CD4-positive, alpha-beta T cell treated with Interleukin-21 for 1 hour (primary cell): ENCODE data around the gene NUP54.
A peak's percentile ranks its signal among the peaks of the same experiment; 100 is the strongest.

Experiments
- DNase-seq: peaks from one replicate; pipeline ENCODE4 v3.0.0-alpha.2; 2020

Gene NUP54, protein sequence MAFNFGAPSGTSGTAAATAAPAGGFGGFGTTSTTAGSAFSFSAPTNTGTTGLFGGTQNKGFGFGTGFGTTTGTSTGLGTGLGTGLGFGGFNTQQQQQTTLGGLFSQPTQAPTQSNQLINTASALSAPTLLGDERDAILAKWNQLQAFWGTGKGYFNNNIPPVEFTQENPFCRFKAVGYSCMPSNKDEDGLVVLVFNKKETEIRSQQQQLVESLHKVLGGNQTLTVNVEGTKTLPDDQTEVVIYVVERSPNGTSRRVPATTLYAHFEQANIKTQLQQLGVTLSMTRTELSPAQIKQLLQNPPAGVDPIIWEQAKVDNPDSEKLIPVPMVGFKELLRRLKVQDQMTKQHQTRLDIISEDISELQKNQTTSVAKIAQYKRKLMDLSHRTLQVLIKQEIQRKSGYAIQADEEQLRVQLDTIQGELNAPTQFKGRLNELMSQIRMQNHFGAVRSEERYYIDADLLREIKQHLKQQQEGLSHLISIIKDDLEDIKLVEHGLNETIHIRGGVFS

DNA sequence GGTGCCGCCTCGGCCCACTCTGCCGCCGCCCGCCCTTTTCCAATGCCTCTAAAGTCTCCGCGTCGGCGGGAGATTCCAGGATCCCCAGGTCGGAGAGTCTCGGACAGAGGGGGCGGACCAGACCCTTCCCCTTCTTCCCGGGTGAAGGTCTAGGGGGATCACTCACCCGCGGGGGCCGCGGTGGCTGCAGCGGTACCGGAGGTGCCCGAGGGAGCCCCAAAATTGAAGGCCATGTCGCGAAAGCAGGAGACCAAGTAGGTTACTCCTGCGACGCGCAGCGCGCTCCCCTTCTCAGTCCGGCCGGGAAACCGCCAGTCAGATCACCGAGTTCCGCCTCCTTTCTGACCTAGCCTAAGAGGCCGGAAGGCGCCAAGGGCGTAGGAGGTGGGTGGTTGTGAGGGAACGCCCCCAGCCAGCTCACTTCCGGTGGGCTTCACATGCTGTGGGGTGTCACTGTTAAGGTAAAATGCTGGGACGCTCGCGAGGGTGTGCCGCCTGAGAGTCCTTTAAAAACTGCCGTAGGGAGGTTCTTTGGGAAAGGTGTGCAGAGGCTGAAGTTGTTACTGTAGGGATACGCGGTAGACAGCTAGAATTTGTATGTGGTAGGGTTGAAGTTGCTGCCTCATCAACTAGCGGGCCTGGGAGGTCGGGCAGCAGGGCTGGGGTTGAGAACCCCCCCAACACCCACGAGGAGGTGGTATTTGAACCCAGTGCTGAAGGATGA, at the start of gene NUP54:
NUP54 (minus strand) TSS at position 256 of the 724 bp plus-strand sequence; CDS start at position 233, 23 bp downstream.
- DNase-seq = peak; percentile 96

DNA sequence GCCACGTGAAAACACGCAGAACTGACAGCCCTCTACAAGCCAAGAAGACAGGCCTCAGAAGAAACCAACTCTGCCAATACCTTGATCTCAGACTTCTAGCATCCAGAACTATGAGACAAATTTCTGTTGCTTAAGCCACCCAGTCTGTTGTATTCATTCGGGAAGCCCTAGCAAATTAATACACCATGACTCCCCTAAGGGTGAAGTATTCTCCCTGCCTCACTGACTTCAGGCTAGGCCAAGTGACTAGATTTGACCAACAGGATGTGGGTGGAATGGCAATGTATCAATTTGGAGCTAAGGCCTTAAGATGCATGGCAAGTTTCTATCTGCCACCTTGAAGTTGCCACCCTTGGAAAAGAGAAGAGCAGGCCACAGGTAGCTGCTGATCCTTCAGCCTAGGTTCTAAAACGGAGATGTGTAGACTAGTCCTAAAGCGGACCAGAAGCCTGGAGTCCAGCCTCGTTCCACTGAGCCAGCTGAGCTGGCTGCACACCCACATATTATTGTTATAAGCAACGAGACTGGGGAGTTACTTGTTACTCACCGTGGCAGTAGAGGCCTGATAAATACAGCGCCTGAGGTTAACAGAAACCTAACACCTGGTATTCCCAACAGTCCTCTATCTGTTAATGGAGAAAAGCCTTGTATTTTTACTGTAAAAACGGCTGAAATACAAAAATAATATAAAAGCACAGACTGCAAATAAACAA, 49.0 kb upstream of the NUP54 start:
- no peak for DNase-seq

DNA sequence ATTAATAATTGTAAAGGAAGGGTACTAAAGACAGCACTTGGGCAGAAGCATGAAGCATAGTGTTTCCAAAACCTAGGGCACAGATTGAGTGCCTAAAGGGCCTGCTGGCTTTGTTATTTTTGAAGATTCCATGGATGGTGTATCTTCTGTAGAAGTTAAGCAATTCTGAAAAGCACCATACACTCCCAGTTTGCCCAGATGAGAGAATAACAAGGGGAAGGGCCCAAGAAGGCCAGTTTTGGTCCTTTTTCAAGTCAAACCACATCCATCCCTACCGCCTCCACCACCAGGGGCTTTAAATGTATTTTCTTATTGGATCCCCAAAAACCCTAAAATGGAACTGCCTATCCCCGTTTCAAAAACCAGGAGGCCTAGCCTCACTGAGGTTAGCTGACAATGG, 48.2 kb upstream of the NUP54 start:
- DNase-seq = no peak

DNA sequence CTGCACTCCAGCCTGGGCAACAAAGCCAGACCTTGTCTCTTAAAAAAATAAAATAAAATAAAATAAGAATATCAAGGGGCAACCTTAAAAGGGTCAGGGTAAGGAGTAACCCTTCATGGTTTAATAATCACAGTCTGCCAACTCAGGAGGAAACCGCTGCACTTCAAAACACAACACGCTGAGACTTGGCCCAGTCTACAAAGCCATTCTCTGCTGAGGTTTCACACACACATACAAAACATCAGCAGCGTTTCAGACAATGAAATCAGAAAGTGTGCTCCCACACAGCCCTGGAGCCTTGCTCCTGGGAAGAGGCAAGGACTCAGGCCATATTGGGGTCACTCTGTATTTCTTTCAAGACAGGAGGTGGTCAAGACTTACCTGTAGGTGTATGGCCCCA, 47.1 kb upstream of the NUP54 start:
- no peak for DNase-seq

DNA sequence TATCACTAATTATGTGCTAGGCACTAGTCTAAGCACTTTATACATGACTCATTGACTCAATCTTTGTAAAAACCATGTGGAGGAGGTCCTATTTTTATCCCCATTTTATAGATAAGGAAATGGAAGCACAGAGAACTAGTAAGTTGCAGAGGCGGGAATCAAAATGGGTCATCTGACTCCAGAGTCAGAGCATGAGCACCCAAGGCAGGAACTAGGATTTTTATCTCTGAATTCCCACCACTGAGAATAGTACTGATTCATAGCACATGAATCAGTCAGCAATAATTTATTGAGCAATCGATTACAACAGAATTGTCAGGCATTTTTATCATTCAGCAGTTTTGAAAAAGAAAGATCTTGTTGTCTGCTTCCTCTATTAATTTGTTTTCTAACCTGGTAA, 46.1 kb upstream of the NUP54 start:
- no peak for DNase-seq

DNA sequence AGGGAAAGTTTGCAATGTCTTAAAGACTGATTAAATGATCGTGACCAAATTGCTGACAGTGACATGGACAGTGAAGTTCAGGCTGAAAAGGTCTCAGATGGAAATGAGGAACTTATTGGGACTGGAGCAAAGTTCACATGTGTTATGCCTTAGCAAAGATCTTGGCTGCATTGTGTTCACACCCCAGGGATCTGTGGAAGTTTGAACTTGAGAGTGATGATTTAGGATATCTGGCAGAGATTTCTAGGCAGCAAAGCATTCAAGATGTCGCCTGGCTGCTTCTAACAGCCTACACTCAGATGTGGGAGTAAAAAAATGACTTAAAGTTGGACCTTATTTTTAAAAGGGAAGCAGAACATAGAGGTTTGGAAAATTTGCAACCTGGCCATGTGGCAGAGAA, 44.0 kb upstream of the NUP54 start:
- DNase-seq = no peak

DNA sequence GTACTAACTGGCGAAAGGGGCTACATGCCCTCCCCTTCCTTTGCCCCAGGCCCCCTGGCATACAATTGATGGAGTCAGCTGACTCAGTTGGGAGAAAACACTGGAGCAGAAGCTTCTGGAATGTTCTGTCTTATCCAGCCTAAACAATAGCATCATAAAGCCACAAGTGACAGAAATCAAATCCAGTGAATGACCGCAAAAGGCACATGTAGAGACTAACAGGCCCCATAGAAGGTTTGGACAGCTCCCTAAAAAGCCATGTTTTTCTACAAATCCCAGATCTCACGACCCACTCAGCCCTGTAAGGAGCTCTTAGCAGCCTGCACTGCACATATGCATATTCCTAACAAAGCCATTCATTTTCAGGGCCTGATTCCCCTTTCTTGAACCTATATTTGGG, 40.4 kb upstream of the NUP54 start:
- DNase-seq = no peak

DNA sequence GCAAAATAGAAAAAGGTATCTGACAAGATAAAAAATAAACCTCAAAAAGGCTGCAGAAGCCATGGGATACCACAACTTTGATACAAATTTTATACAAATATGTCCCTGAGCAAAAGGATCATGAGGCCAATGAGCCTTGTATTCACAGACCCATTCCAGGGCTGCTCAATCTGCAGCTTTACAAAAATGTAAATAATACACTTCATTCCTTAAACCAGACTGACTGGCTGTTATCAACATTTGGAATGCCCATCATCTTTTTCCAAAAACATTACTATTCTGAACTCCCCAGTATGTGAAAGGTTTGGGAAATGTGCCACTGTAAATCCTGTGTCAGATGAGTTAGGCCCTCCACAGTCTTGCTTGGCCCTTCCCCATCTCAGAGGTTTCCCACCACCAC, 40.0 kb upstream of the NUP54 start:
- DNase-seq = no peak

DNA sequence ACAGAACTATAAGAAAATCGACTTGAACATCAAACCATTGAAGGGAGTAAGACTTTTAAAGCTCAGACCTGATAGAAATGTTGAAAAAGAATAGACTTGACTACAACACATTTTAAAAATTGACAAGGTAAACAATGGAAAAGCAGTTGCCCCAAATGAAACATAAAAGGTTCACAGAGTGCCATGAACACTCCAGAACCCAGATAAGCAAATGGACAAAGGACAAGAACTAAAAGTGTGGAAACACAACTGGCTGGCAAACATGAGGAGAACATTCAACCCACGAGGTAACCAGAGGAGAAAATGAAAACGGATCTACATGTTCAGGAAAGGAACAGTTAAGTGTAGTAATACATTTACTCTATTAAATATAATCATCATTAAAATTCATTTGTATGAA, 39.0 kb upstream of the NUP54 start:
- DNase-seq = no peak

DNA sequence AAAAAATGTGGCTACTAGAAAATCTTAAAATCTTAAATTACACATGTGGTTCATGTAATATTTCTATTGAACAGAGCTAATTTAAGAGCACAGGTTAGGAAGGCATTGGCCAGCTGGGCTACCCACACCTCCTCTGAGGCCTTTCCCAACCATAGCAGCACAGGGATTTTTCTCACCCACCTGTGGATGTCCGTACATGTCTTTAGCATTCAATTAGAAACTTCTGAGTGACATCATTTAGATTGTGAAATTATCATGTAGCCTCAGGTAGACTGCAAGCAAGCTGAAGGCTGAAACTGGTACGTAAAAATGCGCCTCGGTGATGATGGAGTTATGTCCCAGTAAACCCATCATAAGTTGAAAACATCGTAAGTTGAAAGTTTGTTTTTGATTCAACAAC, 34.3 kb upstream of the NUP54 start:
- no peak for DNase-seq

DNA sequence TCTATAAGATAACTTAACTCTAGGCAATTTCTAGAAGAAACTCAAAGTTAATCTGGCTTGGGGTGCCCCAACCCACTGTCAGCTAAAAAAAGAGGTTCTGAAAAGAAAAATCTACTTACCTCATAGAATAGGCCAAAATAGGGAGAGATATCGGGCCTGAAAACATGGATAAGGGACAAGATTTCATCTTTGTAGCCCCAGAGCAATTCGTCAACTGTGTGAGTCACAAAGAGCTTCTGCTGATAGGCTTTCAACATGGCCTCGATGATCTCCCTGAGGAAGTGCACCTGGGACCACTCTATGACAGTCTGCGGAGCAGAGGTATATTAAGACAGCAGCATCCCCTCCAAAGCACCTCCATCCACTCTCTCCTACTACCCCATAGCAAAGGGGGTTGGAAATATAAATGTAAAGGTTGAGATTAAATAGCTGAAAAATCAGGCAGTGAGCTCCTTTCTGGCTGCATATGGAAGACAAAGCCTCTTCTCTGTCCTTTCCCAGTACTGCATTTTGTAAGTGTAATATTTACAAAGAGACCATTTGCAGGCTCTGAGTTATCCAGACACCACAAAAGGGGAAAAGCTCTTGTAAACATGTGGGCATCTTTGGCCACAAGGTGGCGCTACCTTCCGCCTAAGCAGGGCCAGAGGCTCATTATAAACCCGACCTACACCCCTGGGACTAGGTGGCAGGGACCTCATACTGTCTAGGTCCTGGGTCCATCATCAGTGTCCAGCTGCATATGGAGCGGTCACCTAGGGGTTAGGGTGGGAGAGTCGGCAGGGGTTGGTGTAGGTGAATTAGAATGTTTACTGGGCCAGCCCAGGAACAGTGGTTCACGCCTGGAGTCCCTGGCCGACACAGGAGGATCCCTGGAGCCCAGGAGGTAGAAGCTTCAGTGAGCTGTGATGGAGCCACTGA, 31.5 kb upstream of the NUP54 start:
- peak; percentile 78 for DNase-seq

DNA sequence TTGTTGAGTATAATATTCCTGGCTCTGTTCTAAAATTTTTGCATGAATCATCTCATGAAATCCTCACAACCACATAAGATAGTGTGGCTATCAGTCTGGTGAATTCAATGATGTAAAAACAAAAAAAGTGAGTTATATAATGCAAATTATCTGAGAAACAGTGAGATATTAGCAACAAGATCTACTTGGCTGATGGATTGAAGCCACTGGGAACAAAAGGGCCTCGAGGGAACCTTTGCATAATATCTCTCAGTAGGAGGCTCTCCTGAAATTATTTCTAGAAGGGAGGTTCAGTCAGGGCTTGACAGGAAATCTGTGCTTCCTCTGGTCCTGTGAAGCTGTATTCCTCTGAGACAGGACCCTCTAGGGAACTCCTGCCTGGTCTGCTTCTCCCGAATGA, 30.1 kb upstream of the NUP54 start:
- DNase-seq = no peak

DNA sequence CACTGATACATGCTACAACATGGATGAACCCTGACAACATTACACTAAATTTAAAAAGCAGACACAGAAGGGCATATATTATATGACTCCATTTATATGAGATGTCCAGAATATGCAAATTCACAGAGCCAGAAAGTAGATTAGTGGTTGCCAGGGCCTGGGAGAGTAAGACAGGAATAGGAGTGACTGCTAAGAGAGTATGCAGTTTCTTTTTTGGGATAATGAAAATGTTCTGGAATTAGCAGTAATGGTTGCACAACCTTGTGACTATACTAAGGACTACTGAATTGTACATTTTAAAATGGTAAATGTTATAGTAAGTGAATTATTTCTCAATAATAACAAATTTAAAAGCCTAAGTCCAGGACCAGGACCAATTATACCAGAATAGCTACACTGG, 29.5 kb upstream of the NUP54 start:
- DNase-seq = no peak

DNA sequence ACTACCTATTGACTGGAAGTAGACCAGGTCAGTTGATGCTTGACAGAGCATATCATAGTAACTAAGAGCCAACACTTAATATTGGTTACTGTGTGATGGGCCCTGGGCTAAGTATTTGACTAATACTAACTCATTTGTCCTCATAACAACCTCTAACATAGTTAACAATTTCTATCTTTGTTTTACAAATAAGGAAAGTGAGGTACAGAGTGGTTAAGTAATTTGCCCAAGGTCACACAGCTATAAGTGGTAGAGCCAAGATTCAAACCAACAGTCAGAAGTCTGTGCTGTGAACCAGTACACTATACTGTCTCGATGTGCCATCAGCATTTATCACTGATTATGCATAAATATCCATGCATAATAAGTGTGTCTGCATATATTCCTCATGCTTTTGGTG, 27.1 kb upstream of the NUP54 start:
- no peak for DNase-seq

DNA sequence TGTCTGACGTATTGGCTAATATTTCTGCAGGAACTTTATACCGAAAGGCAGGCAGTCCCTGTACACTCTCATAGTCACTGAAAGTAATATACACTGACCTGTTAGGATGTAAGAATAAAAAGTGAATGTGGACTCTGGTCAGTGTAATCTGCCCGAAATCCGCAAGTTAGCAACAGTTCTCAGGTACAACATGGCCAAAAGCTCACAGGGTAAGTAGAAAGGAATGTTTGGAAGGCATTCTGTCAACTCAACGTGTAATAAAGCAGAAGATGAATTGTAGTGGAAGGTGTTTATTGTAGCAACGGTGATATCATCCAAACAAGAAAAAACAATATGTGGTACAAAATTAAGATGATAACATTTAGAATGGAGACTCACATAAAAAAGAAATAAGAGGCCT, 26.0 kb upstream of the NUP54 start:
- no peak for DNase-seq

DNA sequence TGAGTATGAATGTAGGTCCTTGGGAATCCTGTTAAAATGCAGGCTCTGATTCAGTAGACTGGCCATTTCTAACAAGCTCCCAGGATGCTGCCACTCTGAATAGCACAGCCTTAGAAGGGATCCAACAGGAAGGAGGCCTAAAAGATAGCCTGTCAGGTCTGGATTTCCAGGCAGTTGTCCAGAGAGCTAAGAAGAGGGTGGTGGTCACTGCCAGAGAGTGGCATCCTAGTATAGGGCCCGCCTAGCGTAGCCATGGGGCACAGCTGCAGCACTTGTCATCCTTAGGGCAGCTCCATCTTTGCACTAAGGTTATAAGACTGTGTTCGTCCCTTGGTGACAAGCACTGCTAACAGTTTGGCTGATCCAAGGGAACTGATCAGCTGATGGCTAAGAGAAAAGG, 20.5 kb upstream of the NUP54 start:
- DNase-seq = no peak

DNA sequence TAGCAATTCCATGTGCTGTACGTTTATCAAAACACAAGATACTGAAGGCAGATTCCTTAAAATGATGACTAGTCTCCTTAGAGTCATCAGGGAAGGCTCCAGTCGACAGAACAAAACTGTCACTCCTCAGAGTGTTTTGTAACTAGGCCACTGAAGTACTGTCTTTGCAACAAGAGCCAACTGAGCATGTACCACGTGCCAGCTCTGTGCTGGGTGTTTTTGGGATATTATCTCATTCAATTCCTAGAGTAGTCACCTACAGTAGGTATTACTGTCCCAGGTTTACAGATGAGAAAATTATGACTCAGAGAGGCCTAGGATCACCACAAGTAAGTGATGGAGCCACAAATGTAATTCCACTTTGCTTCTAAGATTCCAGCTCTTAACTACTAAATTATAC, 18.3 kb upstream of the NUP54 start:
- no peak for DNase-seq

DNA sequence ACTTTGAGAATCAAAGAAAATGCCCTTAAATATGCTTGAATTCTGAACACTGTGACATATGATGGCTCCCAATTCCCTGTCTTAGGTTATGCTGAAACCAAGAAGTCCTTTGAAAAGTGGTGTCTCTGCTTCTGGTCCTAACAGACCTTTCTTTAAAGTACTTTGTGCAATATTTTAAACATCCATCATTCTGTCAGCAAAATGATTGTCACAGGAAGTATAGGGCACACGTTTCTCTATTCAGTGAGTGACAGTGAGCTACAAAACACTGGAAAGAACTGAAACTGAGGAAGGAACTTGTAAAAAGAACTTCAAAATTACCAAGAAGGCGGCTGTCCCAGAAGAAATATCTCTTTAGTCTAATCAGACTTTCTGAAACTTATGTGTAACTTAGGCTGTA, 12.2 kb upstream of the NUP54 start:
- DNase-seq = no peak

DNA sequence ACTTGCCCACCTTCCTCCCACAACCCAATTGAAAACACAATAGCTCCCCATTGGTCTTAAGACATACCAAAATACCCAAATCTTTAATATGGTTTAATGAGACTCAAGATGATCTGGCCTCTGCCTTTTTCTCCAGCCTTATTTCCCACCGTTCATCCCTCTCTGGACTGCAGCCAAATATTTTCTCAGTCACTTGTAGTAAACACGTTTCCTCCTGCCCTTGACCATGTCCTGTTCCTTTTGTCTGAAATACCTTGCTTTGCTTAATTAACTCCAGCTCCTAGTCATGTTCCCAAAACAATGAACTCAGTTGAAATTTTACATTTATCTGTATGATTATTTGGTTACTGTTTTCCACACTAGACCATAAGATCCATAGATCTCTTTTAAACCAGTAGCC, 8.4 kb upstream of the NUP54 start:
- DNase-seq = no peak

DNA sequence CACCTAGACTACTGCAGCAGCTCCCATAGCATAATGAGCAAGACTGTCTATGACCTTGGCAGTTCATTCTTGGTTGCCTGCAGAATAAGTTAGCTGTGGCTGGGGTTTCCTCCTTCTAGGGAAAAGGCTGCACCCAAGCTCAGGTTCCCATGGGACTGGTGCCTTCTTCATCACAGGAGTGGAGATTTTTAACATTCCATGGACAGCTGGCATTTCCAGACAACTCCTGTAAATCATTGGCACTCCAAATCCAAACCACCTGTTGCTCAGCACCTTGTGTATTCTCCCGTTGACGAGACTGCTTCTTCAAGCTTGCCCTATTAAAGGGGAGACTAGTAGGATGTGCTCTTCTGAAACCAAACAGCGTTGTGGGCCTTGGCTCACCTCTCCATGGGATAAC, 7.8 kb upstream of the NUP54 start:
- DNase-seq = no peak

DNA sequence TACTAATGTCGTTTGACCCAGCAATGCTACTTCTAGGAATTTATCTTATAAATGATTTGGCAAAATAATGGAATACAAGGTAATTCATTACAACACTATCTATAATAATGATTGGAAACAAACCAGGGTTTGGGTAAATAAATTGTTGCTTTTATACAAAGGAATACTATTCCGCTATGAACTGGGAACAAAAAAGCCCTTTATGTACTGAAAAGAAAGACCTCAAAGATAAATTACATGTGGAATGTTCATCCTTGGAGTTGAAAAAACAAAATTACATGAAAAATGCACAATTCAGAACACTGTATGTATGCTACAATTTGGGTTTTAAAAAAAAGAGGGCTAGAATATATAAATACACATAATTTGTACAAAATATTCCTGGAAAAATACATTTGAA, 5.2 kb upstream of the NUP54 start:
- no peak for DNase-seq

DNA sequence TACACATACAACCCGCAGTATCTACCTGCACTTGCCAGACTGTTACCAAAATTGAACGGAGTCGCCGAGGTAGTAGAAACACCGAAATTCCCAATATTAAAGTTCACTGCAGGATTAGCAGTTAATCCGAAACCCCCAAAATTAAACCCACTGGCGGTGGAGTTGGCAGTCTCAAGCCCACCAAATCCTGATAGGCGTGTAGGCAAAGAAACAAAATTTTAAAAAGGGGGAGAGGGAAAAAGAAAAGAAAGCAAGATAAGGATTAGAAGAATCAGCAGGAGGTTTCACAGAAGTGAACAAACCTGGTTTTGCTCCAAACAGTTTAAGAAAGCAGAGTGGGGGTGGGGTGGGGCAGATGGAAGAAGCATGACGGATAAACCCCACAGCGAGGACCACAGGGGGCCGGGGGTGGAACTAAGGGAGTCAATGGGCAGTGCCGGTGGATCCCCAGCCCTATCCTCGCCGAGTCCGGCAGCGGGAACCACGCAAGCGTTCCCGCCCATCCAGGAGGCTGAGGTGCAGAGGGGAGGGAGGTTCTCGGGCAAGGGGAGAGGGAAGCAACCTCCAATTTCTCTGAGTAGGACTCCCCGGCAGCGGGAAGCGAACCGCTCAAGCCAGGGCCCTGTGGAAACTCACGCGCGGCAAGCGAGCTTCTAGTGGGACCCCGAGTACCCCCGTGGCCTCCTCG, 599 bp downstream of the NUP54 start:
- peak; percentile 48 for DNase-seq
